NCI-H774 (cell line): ENCODE results near the gene MCM3AP.
"Not testable (repeated sequence)": the region's sequence is repeated elsewhere in the genome, so short reads cannot be mapped to it uniquely, and the experiment has no call there.

Source experiments
- DNase-seq: peaks from one replicate; lab custom pipeline; 2025; lab: John Stamatoyannopoulos, UW

Gene MCM3AP

DNA sequence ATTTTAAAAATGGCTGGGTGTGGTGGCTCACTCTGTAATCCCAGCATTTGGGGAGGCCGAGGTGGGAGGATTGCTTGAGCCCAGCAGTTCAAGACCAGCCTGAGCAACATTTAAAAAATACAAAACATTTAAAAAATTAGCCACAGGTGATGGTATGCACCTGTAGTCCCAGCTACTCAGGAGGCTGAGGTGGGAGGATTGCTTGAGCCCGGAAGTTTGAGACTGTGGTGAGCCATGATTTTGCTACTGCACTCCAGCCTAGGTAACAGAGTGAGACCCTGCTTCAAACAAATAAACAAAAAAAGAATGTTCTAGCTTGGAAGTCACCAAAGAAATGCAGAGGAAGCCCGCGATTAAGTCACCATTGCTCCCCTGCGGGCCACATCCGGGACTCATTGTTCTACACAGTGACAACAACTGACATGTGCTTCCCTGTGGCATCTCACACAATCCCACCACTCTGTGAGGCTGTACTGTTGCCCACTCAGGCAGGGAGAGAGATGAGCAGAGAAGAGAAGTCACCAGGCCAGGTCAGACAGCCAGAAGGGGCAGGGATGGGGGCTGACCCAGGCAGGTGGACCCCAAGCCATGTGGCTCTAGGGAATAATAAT is 82.7 kb downstream of the MCM3AP start:
- DNase-seq, result no peak

DNA sequence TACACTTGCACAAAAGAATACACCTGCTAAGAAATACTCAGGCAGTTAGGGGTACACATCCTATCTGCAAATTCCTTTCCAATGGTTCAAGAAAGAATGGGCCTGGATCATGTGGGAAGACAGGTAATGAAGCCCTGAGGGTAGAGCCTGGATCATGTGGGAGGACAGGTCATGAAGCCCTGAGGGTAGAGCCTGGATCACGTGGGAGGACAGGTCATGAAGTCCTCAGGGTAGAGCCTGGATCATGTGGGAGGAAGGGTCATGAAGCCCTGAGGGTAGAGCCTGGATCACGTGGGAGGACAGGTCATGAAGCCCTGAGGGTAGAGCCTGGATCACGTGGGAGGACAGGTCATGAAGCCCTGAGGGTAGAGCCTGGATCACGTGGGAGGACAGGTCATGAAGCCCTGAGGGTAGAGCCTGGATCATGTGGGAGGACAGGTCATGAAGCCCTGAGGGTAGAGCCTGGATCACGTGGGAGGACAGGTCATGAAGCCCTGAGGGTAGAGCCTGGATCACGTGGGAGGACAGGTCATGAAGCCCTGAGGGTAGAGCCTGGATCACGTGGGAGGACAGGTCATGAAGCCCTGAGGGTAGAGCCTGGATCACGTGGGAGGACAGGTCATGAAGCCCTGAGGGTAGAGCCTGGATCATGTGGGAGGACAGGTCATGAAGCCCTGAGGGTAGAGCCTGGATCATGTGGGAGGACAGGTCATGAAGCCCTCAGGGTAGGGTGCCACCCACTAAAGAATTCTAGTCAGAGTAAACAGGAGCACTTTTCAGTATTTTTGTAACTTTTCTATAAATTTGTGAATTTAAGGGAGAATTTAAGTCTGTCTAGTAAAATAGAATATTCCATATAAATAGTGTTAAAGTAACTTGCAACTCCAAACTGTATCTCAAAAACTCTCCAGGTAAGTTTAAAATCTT is 84.3 kb downstream of the MCM3AP start:
- DNase-seq, result not testable (repeated sequence)

DNA sequence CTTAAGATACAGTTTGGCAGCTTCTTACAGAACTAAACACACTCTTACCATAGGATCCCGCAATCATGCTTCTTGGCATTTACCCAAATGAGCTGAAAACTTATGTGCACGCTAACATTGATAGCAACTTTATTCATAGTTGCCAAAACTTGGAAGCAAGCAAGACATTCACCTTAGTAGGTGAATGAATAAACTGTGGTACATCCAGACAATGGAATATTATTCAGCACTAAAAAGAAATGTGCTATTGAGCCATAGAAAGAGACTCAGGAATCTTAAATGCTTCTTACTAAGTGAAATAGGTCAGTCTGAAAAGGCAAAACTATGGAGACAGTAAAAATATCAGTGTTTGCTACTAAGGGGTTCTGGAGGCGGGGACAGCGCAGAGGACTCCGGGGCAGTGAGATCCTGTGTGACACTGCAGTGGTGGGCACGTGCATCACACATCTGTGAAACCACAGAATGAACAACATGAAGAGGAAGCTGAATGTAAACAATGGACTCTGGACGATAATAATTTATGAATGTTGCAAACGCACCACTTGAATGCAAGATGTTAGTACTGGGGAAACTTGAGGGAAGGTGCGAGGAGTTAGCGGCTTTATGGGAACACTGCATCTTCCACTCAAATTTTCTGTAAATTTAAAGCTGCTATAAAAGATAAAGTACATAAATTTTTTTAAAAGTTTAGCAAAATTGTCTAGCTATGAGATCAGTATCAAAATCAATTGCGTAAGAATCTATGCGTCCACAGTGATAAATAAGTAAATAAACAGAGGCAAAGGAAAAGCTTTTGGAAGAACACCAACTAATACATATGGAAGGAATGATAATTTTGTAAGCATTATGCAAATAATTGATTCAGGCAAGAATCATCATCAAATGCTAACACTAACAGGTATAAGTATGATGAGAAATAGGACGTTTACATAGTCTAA is 85.7 kb downstream of the MCM3AP start:
- DNase-seq, result no peak

DNA sequence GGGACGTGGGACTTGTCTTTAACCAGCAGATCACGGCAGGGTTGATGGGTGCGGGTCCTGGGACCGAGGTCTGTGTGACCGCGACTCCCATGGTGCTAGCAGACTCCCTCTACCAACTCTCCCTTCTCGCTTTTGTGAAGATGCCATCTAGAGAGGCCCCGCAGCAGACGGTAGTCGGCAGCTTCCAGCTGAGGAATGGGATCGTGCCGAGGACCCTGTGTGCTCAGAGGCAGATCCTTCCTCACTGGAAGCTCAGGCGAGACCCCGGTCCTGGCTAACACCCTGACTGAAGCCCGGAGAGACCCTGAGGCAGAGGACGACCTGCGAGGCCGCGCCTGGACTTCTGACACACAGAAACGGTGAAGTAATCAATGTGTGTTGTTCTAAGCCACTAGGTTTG is 88.7 kb downstream of the MCM3AP start:
- DNase-seq, result no peak

DNA sequence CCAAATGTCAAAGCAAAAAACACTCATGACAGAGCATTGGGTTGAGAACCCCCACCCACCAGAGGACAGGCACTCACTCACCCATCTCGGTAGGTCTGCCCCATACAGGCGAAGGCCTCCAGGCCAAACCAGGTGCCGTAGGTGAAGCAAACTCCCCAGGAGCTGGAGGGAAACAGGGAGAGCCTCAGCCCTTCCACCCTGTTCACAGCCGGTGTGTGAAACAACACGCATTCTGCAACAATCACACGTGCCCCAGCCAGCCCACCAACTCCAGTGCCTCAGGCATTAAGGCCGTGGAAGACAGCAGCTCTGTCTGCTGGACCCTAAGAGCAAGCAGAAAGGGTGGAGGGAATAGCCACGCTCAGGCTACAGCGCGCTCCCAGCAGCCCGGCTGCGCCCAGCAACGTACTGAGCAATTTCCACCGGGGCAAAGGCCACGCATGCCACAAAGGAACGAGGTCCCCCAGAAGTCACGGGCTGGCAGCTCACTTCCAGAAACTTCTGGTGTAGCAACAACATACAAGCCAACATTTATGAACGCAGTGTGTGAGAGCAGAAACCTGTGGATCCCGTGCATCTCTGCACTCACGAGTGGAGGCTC is 89.7 kb downstream of the MCM3AP start:
- DNase-seq, result no peak

DNA sequence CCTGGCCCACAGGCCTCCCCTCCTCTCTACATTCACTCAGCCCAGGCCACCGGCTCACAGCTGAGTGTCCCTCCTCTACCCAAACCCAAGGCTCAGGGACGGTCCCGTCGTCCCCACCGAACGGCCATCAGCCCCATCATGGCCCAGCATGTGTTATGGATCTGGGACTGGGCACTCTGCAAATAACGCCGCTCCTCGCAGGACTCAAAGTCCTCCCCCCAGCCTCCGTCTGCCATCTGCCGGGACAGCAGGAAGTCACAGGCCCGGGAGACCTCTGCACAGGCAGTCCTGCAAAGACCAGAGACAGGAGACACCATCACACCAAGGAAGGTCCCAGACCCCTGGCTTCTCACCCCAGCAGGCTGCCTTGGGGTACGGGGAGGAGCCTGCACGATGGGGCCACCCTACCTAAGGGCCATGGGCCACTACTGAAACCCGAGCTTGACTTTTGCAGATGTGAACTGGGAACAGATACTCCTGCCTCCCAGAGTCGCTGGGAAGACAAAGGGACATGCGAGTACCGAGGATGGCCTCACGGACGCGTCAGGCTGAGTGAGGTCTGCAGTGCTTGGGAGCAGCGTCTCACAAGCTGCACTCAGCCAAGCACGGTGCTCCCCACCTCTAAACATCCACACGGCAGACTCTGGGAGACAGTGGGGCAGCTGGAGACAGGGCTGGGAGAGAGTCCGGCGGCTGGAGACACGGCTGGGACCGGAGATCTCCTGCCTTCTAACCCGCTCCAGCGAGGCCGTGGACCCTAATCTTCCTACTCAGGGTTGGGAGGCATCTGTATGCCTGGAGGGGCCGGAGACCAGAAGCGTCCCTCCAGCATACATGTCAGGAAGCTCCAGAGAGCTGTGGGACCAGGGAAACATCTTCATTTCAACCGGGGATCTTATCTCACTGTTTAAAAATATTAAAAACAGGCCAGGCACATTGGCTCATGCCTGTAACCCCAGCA is 90.8 kb downstream of the MCM3AP start:
- no peak for DNase-seq

DNA sequence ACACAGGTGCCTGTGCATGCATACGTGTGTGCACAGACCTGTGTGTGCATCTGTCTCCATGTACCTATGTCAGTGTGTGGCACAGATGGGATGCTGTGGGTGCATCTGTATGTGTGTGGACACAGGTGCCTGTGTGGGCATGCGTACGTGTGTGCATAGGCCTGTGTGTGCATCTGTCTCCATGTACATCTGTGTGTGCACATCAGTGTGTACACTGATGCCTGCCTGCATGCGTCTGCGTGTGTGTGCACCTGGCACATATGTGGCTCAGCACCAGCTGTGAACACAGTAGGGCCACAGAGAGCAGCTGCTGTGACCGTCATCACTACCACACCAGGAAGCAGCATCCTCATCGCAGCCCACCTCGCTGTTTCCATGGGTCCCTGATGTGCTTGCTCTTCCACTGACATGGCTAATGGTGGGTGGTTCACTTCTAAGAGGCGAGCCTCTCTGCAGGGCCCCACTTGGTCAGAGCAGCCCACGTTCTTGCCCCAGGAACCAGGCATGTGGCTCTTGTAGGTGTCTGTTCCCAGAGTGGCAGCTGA is 91.5 kb downstream of the MCM3AP start:
- no peak for DNase-seq

DNA sequence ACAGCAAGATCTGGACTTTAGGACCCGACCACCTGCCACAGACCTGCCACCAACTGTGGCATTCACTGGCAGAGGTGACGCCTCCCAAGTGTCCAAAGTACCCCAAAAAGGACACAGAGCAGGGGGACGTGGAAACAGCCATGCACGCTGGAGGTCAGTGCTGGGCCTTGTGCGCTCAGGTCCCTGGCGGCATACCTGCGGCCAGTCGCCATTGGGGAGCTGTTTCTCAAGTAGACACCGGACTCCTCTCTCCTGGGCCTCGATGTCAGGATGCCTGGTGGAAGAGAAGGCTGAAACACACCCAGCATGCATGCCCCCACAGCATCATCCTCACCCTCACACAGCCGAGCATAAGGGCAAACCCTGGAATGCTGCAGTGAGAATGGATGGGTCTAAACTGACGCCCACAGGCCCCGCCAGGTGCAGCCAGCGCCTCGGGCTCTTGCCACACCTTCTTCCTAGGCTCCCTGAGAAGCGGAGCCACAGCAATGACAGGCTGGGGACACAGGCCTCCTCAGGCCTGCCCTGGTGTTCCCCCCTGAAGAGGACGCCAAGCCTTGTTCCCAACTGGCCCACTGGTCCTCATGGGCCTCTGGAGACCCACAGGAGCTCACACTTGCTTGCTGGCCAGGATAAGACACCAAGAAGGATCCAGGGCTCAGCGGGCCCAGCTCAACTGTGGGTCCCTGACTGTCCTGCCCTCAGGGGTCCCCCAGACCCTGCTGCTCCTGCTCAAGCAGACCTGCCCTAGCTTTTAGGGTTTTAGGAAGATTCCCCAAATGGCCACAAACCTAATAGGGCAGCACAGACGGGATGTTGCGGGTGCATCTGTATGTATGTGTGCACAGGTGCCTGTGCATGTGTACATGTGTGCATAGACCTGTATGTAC is 93.5 kb downstream of the MCM3AP start:
- DNase-seq, result no peak

DNA sequence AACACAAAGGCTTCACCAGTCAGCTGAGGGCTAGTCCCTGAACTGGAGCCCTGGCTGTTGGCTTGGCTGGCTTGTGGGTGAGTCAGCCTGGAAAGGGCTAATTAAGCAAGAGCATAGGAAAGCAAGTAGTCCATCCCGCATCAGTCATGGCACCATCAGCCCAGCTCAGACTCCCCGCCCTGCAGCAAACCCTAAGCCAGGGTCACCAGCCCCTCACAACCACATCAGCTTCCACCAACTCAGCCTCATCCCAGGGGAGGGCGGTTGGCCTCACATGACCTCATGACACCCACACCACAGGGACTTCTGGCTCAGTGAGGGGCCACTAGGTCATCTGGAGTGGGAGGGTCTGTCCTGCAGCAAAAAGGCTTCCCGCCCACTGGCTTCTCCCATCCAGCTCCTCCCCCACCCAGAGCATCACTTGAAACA is 94.1 kb downstream of the MCM3AP start:
- DNase-seq, result no peak

DNA sequence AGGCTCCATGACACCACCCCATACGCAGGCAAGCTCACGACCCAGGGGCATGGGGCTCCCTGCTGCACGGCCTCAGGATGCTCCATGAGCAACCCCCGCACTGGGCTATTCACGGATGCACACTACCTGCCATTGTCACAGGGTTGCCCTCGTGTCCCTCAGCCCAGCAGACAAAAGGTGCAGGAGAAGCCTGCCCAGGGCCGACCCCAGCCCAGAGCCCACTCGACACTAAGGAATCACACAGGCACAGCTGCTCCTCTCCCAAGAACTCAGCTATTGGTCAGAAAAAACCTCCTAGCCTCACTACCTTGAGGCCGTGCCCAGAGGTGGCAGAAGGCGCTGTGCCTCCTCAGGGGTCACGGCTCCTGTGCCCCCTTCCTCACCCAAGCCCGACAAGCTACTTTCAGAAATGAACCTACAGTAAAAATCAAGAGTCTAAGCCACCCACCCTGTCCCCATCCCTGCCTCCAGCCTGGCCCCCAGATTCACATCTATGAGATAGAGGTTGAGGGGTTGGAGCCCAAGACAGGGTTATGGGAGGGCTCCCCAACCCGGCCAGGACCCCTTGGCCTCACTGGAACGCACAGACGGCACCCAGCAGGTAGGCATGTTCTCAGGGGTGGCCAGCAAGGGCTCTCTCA is 94.8 kb downstream of the MCM3AP start:
- no peak for DNase-seq

DNA sequence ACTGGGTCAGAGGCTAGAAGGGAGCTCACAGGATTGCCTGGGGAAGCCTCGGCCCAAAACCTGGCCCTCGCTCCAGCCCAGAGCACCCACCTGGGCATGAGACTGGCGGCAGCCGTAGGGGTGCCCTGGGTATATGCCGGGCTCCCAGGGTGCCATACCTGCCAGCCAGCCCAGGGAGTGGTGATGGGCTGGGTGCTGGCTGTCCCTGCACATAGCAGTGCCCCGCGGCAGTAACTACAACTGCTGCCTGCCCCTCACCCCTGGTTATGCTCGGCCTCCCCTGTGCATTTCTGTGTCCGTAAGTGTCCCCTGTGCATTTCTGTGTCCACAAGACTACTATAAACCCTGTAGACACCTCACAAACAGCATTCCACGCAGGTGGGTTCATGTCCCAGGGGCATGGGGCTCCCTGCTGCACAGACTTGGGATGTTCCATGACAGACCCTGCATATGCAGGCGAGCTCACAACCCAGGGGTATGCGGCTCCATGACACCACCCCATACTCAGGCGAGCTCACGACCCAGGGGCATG is 95.4 kb downstream of the MCM3AP start:
- no peak for DNase-seq

DNA sequence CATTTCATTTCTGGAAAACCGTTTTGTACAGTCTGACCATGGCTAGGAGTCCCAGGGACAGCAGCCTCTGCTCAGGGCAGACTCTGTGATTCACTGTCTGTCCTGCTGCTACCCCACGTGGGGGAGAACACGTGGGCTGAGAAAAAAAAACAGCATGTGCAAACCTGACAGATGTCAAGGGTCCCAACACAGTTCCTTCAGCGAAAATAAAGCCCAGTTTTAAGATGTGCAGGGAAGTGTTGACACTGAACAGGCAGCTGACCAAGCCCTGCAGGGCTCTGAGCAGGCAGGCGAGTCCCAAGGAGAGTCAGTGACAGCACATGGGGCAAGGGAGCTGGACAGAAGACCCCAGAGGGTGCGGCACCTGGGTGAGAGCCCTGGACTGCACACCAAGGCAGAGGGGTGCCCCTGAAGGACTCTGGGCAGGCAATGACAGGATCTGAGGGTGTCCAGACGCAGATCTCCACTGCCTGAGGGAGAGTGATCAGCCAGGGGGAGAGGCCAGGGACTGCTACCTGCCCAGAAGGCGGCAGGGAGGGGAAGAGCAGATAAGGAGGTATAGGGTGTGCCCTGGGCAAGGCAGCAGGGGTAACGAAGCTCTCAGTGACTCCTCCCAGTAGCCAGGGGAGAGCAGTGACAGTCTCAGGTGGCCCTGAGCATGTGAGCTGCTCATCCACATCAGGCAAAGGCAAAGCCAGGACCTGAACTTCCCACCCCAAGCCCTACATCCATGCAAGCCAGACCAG is 96.0 kb downstream of the MCM3AP start:
- no peak for DNase-seq

DNA sequence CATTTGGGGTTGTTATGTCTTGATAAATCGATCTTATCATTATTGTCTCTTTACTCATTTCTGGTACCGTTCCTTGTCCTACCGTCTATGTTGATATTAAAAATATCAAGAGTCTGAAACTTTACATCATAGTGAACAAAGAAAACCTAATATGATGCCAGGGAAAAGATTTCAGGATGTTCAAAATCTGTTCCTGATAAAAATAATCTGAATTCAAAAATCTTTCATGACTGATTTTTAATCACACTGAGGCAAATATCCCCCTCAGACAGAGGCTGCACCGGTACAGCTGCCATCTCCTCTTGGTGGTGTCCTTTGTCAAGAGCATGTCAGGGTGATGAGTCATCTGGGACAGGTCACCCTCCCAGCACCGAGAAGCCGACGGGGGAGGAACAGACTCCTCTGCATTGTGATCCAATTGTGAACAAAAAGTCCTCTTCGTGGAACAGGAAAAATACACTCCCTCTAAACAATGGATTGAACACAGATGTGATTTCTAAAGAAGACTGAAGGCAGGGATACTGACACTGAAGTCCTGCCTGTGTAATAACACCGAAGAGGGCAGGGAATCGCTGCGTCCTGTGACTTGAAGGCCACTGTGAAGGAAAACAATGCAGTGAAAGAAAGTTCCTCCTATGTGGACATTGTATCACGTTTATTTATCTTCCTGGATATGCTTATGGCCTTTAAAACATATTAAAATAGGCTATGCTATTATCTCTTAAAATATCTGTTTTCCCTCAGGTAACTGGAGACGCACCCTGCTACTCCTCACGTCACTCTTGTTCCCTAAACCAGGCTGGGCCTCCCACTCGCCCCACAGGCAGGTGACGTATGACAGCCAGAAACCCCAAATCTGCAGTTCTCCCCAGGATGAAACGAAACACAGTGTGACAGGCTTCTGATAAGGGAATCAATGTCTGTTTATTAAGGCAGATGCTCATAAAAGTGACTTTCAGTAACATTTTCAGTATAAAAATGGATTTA is 96.9 kb downstream of the MCM3AP start:
- no peak for DNase-seq

DNA sequence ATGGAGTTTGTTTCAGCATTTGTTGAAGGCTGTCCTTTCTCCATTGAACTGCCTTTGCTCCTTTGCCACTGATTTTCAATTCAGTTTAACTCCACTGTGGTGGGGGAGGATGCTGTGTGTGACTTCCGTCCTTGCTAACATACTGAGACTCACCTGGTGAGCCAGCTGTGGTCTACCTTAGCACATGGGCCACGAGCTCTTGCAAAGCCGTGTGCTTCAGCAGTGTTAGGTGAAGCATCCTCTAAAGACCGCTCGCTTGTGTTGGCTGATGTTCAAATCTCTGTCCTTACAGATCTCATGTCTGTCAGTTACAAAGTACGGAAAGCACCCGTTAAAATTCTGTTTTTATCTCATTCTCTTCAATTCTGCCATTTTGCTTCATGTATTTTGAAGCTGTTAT is 97.6 kb downstream of the MCM3AP start:
- DNase-seq, result no peak

DNA sequence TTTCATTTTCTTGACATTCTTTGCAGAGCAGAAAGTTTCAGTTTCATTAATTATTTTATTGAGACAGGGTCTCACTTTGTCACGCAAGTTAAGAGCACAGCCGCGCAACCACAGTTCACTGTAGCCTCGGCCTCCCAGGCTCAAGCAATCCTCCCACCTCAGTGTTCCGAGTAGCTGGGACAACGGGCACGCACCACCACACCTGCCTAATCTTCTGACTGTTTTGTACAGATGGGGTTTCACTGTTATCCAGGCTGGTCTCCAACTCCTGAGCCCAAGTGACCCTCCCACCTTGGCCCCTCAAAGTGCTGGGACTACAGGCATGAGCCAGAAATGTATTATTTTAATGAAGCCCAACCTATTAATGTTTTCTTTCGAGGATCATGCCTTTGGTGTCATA is 98.2 kb downstream of the MCM3AP start:
- DNase-seq, result no peak

DNA sequence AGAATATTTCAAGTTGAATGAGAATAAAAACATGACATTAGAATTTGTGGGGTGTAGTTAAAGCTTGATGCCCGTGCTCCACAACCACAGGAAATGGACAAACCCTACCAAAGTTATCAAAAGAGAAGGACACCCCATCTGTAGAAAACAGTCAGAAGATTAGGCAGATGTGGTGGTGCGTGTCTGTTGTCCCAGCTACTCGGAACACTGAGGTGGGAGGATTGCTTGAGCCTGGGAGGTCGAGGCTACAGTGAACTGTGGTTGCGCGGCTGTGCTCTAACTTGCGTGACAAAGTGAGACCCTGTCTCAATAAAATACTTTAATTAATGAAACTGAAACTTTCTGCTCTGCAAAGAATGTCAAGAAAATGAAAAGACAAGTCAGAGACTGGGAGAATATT is 99.7 kb downstream of the MCM3AP start:
- no peak for DNase-seq
